ENCODE measurements around the gene CLDN6.

The CLDN6 gene, protein sequence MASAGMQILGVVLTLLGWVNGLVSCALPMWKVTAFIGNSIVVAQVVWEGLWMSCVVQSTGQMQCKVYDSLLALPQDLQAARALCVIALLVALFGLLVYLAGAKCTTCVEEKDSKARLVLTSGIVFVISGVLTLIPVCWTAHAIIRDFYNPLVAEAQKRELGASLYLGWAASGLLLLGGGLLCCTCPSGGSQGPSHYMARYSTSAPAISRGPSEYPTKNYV

GRCh38 chr16:3017794-3018506, at the start of gene CLDN6:
Gene CLDN6 (minus strand): TSS chr16:3018183. CDS start chr16:3016021, 2,162 bp downstream.
- H3K36me3 Mint-ChIP-seq (ENCODE audit: low read depth): peaks cover 1% of the 10 kb centered on the region

DNA sequence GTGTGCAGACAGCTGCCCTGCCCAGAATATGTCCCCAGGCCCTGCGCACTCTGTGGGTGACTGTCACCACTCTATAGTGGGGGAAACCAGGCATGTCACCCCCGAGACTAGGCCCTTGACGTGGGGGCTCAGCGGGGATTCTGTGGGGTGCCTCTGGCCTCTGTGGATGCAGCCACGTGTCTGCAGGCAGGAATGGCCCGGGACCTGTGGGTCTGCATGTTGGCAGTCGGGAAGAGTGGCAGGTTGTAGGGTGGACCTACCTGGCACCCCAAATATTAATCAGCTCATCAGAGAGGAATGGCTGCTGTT, 48.4 kb upstream of the CLDN6 start:
- Mint-ChIP-seq H3K27ac (peak overlapping the region; percentile 99), H3K36me3 (ENCODE audit: low read depth) (peaks cover 51% of the 10 kb centered on the region), H3K9me3 (no peaks in the 10 kb centered on the region), H3K4me1 (ENCODE audit: low read depth) (peaks cover 71% of the 10 kb centered on the region), H3K27me3 (no peaks in the 10 kb centered on the region), H3K4me3 (peak overlapping the region; percentile 100)
- DNase-seq: peak; percentile 64

More at GRCh38 chr16:3017794-3018506, at the start of gene CLDN6:
- peaks cover 36% of the 10 kb centered on the region for H3K4me1 Mint-ChIP-seq (ENCODE audit: low read depth)
- H3K4me3 Mint-ChIP-seq: no peak within 1 kb of the TSS
- no peak within 1 kb of the TSS for H3K27ac Mint-ChIP-seq
- H3K27me3 Mint-ChIP-seq: peaks cover 23% of the 10 kb centered on the region
- no peaks in the 10 kb centered on the region for H3K9me3 Mint-ChIP-seq
- DNase-seq: no peak

DNA sequence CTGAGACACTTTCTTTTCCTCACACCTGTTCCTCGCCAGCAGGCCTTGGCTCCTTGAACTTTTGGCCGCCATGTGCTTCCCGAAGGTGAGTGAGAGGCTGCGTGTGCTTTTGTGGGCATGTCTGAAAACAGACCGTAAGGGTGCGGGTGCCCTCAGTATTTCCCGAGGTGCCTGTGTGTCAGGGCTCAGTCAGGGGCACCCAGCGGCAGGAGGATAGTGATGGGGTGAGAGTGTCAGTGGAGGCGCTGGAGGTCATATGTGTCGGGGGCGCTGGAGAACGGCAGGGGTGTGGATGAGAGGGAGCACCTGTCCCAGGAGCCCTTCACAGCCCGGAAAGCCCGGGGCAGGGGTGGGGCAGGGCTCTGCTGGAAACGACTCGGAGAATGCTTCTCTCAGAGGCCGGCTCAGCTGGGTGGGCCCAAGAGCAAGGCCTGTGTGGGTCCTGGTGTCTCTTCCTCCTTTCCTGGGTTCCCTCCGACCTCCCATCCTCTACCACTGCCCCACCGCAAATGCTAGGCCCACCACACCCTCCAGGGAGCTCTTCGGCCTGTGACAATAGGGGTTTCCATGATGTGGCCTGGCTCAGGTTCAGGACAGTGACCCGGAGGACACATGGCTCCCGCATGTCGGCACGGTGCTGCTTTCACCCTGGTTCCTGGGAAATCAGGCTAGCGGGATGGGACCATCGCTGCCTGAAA, 47.9 kb upstream of the CLDN6 start:
- no peaks in the 10 kb centered on the region for H3K9me3 Mint-ChIP-seq
- DNase-seq: no peak
- H3K4me1 Mint-ChIP-seq (ENCODE audit: low read depth): peaks cover 66% of the 10 kb centered on the region
- peak overlapping the region; percentile 99 for H3K27ac Mint-ChIP-seq
- peak overlapping the region; percentile 100 for H3K4me3 Mint-ChIP-seq
- H3K36me3 Mint-ChIP-seq (ENCODE audit: low read depth): peaks cover 51% of the 10 kb centered on the region
- H3K27me3 Mint-ChIP-seq: no peaks in the 10 kb centered on the region

GRCh38 chr16:3065069-3065741, 47.2 kb upstream of the CLDN6 start, which contains the start of gene IL32:
Gene IL32 (plus strand): TSS chr16:3065640. CDS start chr16:3065812, 172 bp downstream.
- Mint-ChIP-seq H3K4me1 (ENCODE audit: low read depth) (peaks cover 65% of the 10 kb centered on the region), H3K4me3 (peak within 1 kb of the TSS; percentile 100)

GRCh38 chr16:3063625-3064386, 45.8 kb upstream of the CLDN6 start:
- Mint-ChIP-seq H3K27ac (peak overlapping the region; percentile 99), H3K4me1 (ENCODE audit: low read depth) (peaks cover 61% of the 10 kb centered on the region), H3K27me3 (no peaks in the 10 kb centered on the region), H3K4me3 (peak overlapping the region; percentile 100), H3K9me3 (no peaks in the 10 kb centered on the region), H3K36me3 (ENCODE audit: low read depth) (peaks cover 35% of the 10 kb centered on the region)
- no peak for DNase-seq

More at GRCh38 chr16:3065069-3065741, 47.2 kb upstream of the CLDN6 start, which contains the start of gene IL32:
- H3K9me3 Mint-ChIP-seq: no peaks in the 10 kb centered on the region
- DNase-seq: peak; percentile 83
- no peaks in the 10 kb centered on the region for H3K27me3 Mint-ChIP-seq
- H3K27ac Mint-ChIP-seq: peak within 1 kb of the TSS; percentile 99
- H3K36me3 Mint-ChIP-seq (ENCODE audit: low read depth): peaks cover 47% of the 10 kb centered on the region

- Mint-ChIP-seq H3K4me1 (ENCODE audit: low read depth) (peaks cover 50% of the 10 kb centered on the region), H3K9me3 (no peaks in the 10 kb centered on the region), H3K36me3 (ENCODE audit: low read depth) (peaks cover 25% of the 10 kb centered on the region), H3K27ac (peak overlapping the region; percentile 63), H3K4me3 (no peak overlapping the region), H3K27me3 (no peaks in the 10 kb centered on the region)
- DNase-seq: no peak
These were observed 44.6 kb upstream of the CLDN6 start for GRCh38 chr16:3062553-3062952.

DNA sequence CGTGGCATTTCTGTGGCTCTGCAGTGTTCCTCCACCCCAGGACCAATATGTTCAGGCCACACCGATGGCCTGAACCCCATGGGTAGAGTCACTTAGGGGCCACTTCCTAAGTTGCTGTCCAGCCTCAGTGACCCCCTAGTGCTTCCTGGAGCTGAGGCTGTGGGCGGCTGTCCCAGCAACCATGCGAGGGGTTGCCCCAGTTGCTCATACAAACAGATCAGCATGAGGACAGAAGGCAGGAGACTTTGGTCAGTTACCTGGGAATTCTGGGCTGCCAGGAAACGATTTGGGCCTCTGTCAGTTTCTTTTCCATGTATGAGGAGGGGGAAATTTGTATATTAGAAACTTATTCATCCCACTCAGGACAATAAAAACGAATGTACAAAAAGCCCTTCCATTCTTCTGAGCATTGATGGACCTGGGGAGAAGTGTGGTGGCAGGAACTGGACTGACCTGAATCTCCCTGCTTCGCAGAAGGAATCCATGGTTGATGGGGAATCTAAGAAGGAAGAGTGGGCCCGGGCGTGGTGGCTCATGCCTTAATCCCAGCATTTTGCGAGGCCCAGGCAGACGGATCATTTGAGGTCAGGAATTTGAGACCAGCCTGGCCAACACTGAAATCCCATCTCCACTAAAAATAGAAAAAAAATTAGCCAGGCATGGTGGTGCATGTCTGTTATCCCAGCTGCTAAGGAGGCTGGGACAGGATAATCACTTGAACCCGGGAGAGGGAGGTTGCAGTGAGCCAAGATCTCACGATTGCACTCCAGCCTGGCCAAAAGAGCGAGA, 42.5 kb upstream of the CLDN6 start:
- peaks cover 17% of the 10 kb centered on the region for H3K36me3 Mint-ChIP-seq (ENCODE audit: low read depth)
- no peaks in the 10 kb centered on the region for H3K27me3 Mint-ChIP-seq
- H3K4me1 Mint-ChIP-seq (ENCODE audit: low read depth): peaks cover 60% of the 10 kb centered on the region
- H3K9me3 Mint-ChIP-seq: no peaks in the 10 kb centered on the region
- H3K27ac Mint-ChIP-seq: peak overlapping the region; percentile 95
- no peak for DNase-seq
- peak overlapping the region; percentile 79 for H3K4me3 Mint-ChIP-seq

- peaks cover 23% of the 10 kb centered on the region for H3K36me3 Mint-ChIP-seq (ENCODE audit: low read depth)
- peaks cover 60% of the 10 kb centered on the region for H3K4me1 Mint-ChIP-seq (ENCODE audit: low read depth)
- H3K9me3 Mint-ChIP-seq: no peaks in the 10 kb centered on the region
- peak overlapping the region; percentile 95 for H3K27ac Mint-ChIP-seq
- H3K4me3 Mint-ChIP-seq: peak overlapping the region; percentile 79
- no peak for DNase-seq
- H3K27me3 Mint-ChIP-seq: no peaks in the 10 kb centered on the region
These were observed 41.8 kb upstream of the CLDN6 start for GRCh38 chr16:3059723-3060242.

DNA sequence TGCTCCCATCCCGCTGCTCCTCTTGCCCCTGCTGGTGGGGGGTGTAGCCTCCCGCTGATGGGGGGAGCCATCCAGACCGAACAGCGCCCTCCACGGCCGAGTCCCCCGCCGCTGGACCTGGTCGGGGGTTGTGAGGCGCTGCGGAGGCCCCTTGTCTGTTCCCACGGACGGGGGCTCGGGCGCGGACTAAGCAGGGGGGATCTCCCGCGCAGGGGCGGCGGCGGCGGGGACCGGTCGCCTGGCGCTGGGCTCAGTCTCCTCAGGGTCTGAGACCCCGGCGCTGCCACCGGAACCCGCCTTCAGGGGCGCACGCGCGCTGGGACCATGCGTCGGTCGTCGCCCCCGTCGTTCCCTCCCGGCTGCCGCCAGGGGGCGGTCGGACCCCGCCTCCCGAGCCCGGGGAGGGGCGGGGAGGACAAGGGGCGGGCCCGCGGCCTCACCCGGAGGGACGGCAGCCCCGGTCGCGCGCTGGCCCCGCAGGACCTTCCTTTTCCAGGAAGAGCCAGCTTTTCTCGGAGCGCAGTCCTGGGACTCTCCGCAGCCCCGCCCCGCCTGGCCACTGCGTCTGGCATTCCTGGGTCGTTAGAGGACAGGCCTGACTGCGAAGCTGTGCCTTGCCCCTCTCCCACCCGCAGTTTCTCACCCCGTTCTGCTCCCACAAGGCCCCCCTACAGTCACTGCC, 41.2 kb upstream of the CLDN6 start:
- Mint-ChIP-seq H3K4me3 (peak overlapping the region; percentile 87), H3K4me1 (ENCODE audit: low read depth) (peaks cover 57% of the 10 kb centered on the region), H3K36me3 (ENCODE audit: low read depth) (peaks cover 26% of the 10 kb centered on the region), H3K27ac (peak overlapping the region; percentile 95), H3K27me3 (no peaks in the 10 kb centered on the region), H3K9me3 (no peaks in the 10 kb centered on the region)
- DNase-seq: peak; percentile 95

- H3K9me3 Mint-ChIP-seq: no peaks in the 10 kb centered on the region
- H3K4me3 Mint-ChIP-seq: peak overlapping the region; percentile 87
- H3K4me1 Mint-ChIP-seq (ENCODE audit: low read depth): peaks cover 57% of the 10 kb centered on the region
- peak; percentile 73 for DNase-seq
- peaks cover 32% of the 10 kb centered on the region for H3K36me3 Mint-ChIP-seq (ENCODE audit: low read depth)
- H3K27me3 Mint-ChIP-seq: no peaks in the 10 kb centered on the region
- H3K27ac Mint-ChIP-seq: peak overlapping the region; percentile 86
These were observed 40.4 kb upstream of the CLDN6 start for GRCh38 chr16:3058139-3059030.

- Mint-ChIP-seq H3K27ac (peak overlapping the region; percentile 41), H3K9me3 (no peaks in the 10 kb centered on the region), H3K4me1 (ENCODE audit: low read depth) (peaks cover 52% of the 10 kb centered on the region), H3K4me3 (peak overlapping the region; percentile 87), H3K27me3 (no peaks in the 10 kb centered on the region), H3K36me3 (ENCODE audit: low read depth) (peaks cover 32% of the 10 kb centered on the region)
- DNase-seq: no peak
These were observed 39.5 kb upstream of the CLDN6 start for GRCh38 chr16:3057181-3058138.

All from activated T-cell treated with anti-CD3 and anti-CD28 coated beads, Interleukin-2, amount 50 U/mL, for 24 hours (primary cell).